Nephron (organoid): Measurements from ENCODE around the gene CDKN1B.
A peak's percentile ranks its signal among the peaks of the same experiment; 100 is the strongest.

Experiments
- H3K27ac Mint-ChIP-seq, 3 experiments: 2 replicates each; pipeline ENCODE4 v1.8.0; 2020; ENCODE audit warnings: mixed read lengths in 3 of 3, mild to moderate bottlenecking in 2 of 3, moderate library complexity in 1 of 3
- H3K27me3 Mint-ChIP-seq: 2 replicates; pipeline ENCODE4 v1.8.0; 2021; ENCODE audit warnings: low read depth, mild to moderate bottlenecking, moderate library complexity, mixed read lengths
- H3K36me3 Mint-ChIP-seq: 2 replicates; pipeline ENCODE4 v1.8.0; 2020; ENCODE audit warnings: low read depth, mixed read lengths
- H3K4me1 Mint-ChIP-seq: 2 replicates; pipeline ENCODE4 v1.8.0; 2020; ENCODE audit warnings: mixed read lengths
- H3K4me3 Mint-ChIP-seq, 3 experiments: 2 replicates each; pipeline ENCODE4 v1.8.0; 2020; ENCODE audit warnings: mild to moderate bottlenecking in 3 of 3, mixed read lengths in 3 of 3, moderate library complexity in 2 of 3
- H3K9me3 Mint-ChIP-seq: 2 replicates; pipeline ENCODE4 v1.8.0; 2020; ENCODE audit warnings: mixed read lengths
- CTCF ChIP-seq, 3 experiments: fragments of 200-600 bp; sonication (generic); IDR thresholded peaks; one replicate each; pipeline ENCODE4 v1.5.0; 2021; ENCODE audit warnings: antibody characterized with exemption in 3 of 3; ENCODE audit not compliant: unreplicated experiment in 3 of 3

CDKN1B gene

GRCh38 chr12:12684375-12685106, 32.6 kb upstream of the CDKN1B start:
- H3K27me3 Mint-ChIP-seq = peaks cover 4% of the 10 kb centered on the region
- no peaks in the 10 kb centered on the region for H3K36me3 Mint-ChIP-seq
- peaks cover 11% of the 10 kb centered on the region for H3K4me1 Mint-ChIP-seq
- TF ChIP-seq CTCF (IDR thresholded peaks at IDR 0.05; ENCODE audit: unreplicated experiment in 3 of 3) = no peak
- H3K9me3 Mint-ChIP-seq = no peaks in the 10 kb centered on the region
- peak overlapping the region; percentile 70 to 78 (median 74) for H3K4me3 Mint-ChIP-seq
- no peak overlapping the region for H3K27ac Mint-ChIP-seq

GRCh38 chr12:12685305-12685704, 31.9 kb upstream of the CDKN1B start:
- Mint-ChIP-seq H3K36me3 (no peaks in the 10 kb centered on the region), H3K27ac (no peak overlapping the region), H3K4me3 (no peak overlapping the region)

GRCh38 chr12:12686472-12686871, 30.7 kb upstream of the CDKN1B start:
- peaks cover 11% of the 10 kb centered on the region for H3K4me1 Mint-ChIP-seq
- no peaks in the 10 kb centered on the region for H3K36me3 Mint-ChIP-seq
- no peak overlapping the region for H3K27ac Mint-ChIP-seq
- no peaks in the 10 kb centered on the region for H3K9me3 Mint-ChIP-seq
- TF ChIP-seq CTCF (IDR thresholded peaks at IDR 0.05; ENCODE audit: unreplicated experiment in 3 of 3) = no peak
- peaks cover 4% of the 10 kb centered on the region for H3K27me3 Mint-ChIP-seq
- no peak overlapping the region for H3K4me3 Mint-ChIP-seq

More at GRCh38 chr12:12685305-12685704, 31.9 kb upstream of the CDKN1B start:
- Mint-ChIP-seq H3K4me1 (peaks cover 11% of the 10 kb centered on the region), H3K27me3 (peaks cover 4% of the 10 kb centered on the region), H3K9me3 (no peaks in the 10 kb centered on the region)
- TF ChIP-seq CTCF (IDR thresholded peaks at IDR 0.05; ENCODE audit: unreplicated experiment in 3 of 3) = no peak

GRCh38 chr12:12686925-12687324, 30.2 kb upstream of the CDKN1B start:
- Mint-ChIP-seq H3K27me3 (peaks cover 4% of the 10 kb centered on the region), H3K36me3 (no peaks in the 10 kb centered on the region), H3K4me1 (peaks cover 11% of the 10 kb centered on the region), H3K27ac (no peak overlapping the region), H3K4me3 (no peak overlapping the region), H3K9me3 (no peaks in the 10 kb centered on the region)
- TF ChIP-seq CTCF (IDR thresholded peaks at IDR 0.05; ENCODE audit: unreplicated experiment in 3 of 3) = no peak

GRCh38 chr12:12689647-12690300, 27.4 kb upstream of the CDKN1B start:
- Mint-ChIP-seq H3K9me3 (no peaks in the 10 kb centered on the region), H3K4me1 (peaks cover 9% of the 10 kb centered on the region), H3K27ac (no peak overlapping the region), H3K27me3 (peaks cover 4% of the 10 kb centered on the region), H3K36me3 (no peaks in the 10 kb centered on the region), H3K4me3 (no peak overlapping the region)
- no peak for TF ChIP-seq CTCF (IDR thresholded peaks at IDR 0.05; ENCODE audit: unreplicated experiment in 3 of 3)
